ENCODE measurements around the gene PRLH.

DNA sequence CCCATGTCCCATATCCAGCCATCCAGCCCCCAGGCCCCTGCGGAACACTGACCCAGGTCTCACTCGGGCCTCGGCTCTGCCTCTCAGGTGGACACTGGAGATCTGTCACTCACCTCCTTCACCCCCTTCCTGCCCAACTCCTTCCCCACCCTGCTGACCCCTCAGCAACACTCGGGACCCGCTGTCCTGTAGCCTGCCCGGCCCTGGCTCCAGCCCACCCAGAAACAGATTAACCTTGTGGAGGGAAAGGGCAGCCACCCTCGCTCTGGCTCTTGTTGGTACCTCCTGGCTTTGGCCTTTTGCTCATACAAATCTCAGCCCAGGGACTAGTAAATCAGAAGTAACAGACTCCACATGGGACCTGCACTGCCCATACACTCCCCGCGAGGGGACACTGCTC lies 29.8 kb upstream of the PRLH start:
- no peak for TF ChIP-seq CTCF (IDR thresholded peaks at IDR 0.05; ENCODE audit: insufficient read depth, low read length)
- TF ChIP-seq, protein P1, sequence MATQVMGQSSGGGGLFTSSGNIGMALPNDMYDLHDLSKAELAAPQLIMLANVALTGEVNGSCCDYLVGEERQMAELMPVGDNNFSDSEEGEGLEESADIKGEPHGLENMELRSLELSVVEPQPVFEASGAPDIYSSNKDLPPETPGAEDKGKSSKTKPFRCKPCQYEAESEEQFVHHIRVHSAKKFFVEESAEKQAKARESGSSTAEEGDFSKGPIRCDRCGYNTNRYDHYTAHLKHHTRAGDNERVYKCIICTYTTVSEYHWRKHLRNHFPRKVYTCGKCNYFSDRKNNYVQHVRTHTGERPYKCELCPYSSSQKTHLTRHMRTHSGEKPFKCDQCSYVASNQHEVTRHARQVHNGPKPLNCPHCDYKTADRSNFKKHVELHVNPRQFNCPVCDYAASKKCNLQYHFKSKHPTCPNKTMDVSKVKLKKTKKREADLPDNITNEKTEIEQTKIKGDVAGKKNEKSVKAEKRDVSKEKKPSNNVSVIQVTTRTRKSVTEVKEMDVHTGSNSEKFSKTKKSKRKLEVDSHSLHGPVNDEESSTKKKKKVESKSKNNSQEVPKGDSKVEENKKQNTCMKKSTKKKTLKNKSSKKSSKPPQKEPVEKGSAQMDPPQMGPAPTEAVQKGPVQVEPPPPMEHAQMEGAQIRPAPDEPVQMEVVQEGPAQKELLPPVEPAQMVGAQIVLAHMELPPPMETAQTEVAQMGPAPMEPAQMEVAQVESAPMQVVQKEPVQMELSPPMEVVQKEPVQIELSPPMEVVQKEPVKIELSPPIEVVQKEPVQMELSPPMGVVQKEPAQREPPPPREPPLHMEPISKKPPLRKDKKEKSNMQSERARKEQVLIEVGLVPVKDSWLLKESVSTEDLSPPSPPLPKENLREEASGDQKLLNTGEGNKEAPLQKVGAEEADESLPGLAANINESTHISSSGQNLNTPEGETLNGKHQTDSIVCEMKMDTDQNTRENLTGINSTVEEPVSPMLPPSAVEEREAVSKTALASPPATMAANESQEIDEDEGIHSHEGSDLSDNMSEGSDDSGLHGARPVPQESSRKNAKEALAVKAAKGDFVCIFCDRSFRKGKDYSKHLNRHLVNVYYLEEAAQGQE (IDR thresholded peaks at IDR 0.05; ENCODE audit: insufficient replicate concordance, low read depth): no peak
- TF ChIP-seq POLR2AphosphoS5 (IDR thresholded peaks at IDR 0.05; ENCODE audit: low read depth): no peak
- TF ChIP-seq GABPA (IDR thresholded peaks at IDR 0.05; ENCODE audit: low read depth): no peak

Measured in HL-60 (cell line).